ENCODE results near the gene CALCOCO1. TPM values are rescaled to one million over a fixed set of nuclear protein-coding genes. Genes with fewer than 3 reads are reported as not detected.

Gene CALCOCO1
- total and polyA plus RNA-seq, 2 of the 8 experiments (the other 6 are each of a cell fraction or from before 2014, with no cell fraction given) = 20.3 to 39.3 TPM

DNA sequence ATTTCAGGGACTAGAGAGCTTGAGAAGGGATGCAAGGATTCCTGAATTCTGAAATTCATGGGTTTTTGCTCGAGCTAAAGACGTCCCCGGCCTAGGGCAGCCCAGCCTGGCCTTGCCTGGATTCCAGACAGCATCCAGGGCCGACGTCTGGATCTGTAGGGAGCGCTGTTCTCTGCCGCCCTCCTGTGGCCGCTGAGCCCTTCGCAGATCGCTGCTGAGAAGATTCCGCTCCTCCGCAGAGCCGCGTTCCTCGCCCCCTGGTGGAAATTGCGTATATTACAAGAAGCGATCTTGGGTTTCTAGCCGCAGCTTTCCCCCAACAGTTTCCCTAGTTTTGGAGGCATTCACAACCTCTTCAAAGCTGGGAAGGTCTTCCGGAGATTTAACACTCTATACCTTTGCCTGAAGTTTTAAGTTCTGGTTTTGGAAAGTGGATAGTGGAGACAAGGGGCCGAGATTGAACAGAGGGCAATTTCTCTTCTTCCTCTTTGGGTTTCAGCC lies 19.4 kb upstream of the CALCOCO1 start (continued):
- peak in 1 of 2 experiments; percentile 81; a peak in 2 of 4 replicates for TF ChIP-seq SIN3A (conservative IDR thresholded peaks at IDR 0.05 in 1 of 2, IDR thresholded peaks at IDR 0.05 in 1 of 2; ENCODE audit: low read depth in 1 of 2, low read length in 2 of 2)
- no peak for TF ChIP-seq RBBP5 (IDR thresholded peaks at IDR 0.05; ENCODE audit: borderline replicate concordance, low read depth, low read length)
- TF ChIP-seq CEBPB (IDR thresholded peaks at IDR 0.05; ENCODE audit: low read depth, low read length) = no peak
- 0 out of 2 replicates have a peak, but pooled peaks have one; percentile 59 for TF ChIP-seq SP1 (IDR thresholded peaks at IDR 0.05; ENCODE audit: low read depth, low read length)
- TF ChIP-seq PHF8 (conservative IDR thresholded peaks at IDR 0.05; ENCODE audit: low read depth, low read length) = no peak
- no peak for TF ChIP-seq CBX8 (IDR thresholded peaks at IDR 0.05; ENCODE audit: borderline replicate concordance, low read depth, low read length)
- no peak for TF ChIP-seq CBX5 (IDR thresholded peaks at IDR 0.05; ENCODE audit: low read depth, low read length)
- TF ChIP-seq SIRT6 (IDR thresholded peaks at IDR 0.05; ENCODE audit: low read length) = no peak
- no peak; the same call in 1 of the 2 replicates for TF ChIP-seq KDM1A (IDR thresholded peaks at IDR 0.05; ENCODE audit: borderline replicate concordance, low read length)
- TF ChIP-seq KDM4A (IDR thresholded peaks at IDR 0.05; ENCODE audit: low read depth, low read length, severe bottlenecking) = no peak
- peak; percentile 89 to 96 for TF ChIP-seq RAD21 (IDR thresholded peaks at IDR 0.05 in 1 of 2, conservative IDR thresholded peaks at IDR 0.05 in 1 of 2; ENCODE audit: low read depth in 2 of 2, low read length in 2 of 2)
- no peak for TF ChIP-seq POLR2A (IDR thresholded peaks at IDR 0.05; ENCODE audit: control extremely low read depth in 1 of 2, low read depth in 2 of 2, low read length in 2 of 2)
- TF ChIP-seq, protein P1, sequence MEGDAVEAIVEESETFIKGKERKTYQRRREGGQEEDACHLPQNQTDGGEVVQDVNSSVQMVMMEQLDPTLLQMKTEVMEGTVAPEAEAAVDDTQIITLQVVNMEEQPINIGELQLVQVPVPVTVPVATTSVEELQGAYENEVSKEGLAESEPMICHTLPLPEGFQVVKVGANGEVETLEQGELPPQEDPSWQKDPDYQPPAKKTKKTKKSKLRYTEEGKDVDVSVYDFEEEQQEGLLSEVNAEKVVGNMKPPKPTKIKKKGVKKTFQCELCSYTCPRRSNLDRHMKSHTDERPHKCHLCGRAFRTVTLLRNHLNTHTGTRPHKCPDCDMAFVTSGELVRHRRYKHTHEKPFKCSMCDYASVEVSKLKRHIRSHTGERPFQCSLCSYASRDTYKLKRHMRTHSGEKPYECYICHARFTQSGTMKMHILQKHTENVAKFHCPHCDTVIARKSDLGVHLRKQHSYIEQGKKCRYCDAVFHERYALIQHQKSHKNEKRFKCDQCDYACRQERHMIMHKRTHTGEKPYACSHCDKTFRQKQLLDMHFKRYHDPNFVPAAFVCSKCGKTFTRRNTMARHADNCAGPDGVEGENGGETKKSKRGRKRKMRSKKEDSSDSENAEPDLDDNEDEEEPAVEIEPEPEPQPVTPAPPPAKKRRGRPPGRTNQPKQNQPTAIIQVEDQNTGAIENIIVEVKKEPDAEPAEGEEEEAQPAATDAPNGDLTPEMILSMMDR (IDR thresholded peaks at IDR 0.05; ENCODE audit: control extremely low read depth in 1 of 3, insufficient read depth in 1 of 3, low read depth in 1 of 3, low read length in 3 of 3) = peak; percentile 99 to 100 (median 100)
- TF ChIP-seq RXRA (IDR thresholded peaks at IDR 0.05; ENCODE audit: insufficient read depth, low read depth, low read length) = 0 out of 2 replicates have a peak, but pooled peaks have one; percentile 21
- TF ChIP-seq TCF12 (IDR thresholded peaks at IDR 0.05; ENCODE audit: low read depth, low read length) = 0 out of 2 replicates have a peak, but pooled peaks have one; percentile 52
- TF ChIP-seq, protein P2, sequence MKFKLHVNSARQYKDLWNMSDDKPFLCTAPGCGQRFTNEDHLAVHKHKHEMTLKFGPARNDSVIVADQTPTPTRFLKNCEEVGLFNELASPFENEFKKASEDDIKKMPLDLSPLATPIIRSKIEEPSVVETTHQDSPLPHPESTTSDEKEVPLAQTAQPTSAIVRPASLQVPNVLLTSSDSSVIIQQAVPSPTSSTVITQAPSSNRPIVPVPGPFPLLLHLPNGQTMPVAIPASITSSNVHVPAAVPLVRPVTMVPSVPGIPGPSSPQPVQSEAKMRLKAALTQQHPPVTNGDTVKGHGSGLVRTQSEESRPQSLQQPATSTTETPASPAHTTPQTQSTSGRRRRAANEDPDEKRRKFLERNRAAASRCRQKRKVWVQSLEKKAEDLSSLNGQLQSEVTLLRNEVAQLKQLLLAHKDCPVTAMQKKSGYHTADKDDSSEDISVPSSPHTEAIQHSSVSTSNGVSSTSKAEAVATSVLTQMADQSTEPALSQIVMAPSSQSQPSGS (IDR thresholded peaks at IDR 0.05; ENCODE audit: low read length) = 0 out of 2 replicates have a peak, but pooled peaks have one; percentile 39
- TF ChIP-seq EGR1 (IDR thresholded peaks at IDR 0.05; ENCODE audit: borderline replicate concordance, low read depth, low read length) = no peak
- TF ChIP-seq TAF1 (IDR thresholded peaks at IDR 0.05; ENCODE audit: low read depth, low read length) = 0 out of 2 replicates have a peak, but pooled peaks have one; percentile 20
- TF ChIP-seq NANOG (IDR thresholded peaks at IDR 0.05; ENCODE audit: insufficient read depth, low read depth, low read length, poor library complexity, severe bottlenecking) = peak; percentile 16
- no peak for TF ChIP-seq SAP30 (IDR thresholded peaks at IDR 0.05; ENCODE audit: insufficient read depth, insufficient replicate concordance, low read length)
